Kidney epithelial cell (primary cell): ENCODE data around the gene CLOCK. TPM values are rescaled to one million over a fixed set of nuclear protein-coding genes. Genes with fewer than 3 reads are reported as not detected.

ENCODE experiments used
- DNase-seq: peaks from one replicate; pipeline ENCODE4 v3.0.0-alpha.2; 2010; ENCODE audit warnings: low read depth
- H3K27me3 ChIP-seq: 2 replicates; pipeline ENCODE4 v1.6.0; 2011; ENCODE audit warnings: low read length; ENCODE audit not compliant: control insufficient read depth, insufficient read depth
- H3K36me3 ChIP-seq: 2 replicates; pipeline ENCODE4 v1.5.1; 2011; ENCODE audit warnings: low read length; ENCODE audit not compliant: control insufficient read depth, insufficient read depth
- H3K4me3 ChIP-seq: 2 replicates; pipeline ENCODE4 v1.5.1; 2011; ENCODE audit warnings: low read depth, mild to moderate bottlenecking, control low read depth, low read length
- total RNA-seq: library from RNA; depleted of rRNA; stranded (reverse); fragments of >200 nt; gene quantifications from 2 replicates; pipeline ENCODE4 v1.2.3, GENCODE V29; 2015
- TF ChIP-seq, protein P1 (sequence below): IDR thresholded peaks from 2 replicates; pipeline ENCODE4 v1.5.1; 2011; ENCODE audit warnings: mild to moderate bottlenecking, moderate library complexity, low read length, control low read depth, inconsistent platforms; ENCODE audit not compliant: insufficient read depth, poor library complexity, severe bottlenecking

The CLOCK gene
- total RNA-seq, 1 donor from 2014 or later = 14.4 TPM

DNA sequence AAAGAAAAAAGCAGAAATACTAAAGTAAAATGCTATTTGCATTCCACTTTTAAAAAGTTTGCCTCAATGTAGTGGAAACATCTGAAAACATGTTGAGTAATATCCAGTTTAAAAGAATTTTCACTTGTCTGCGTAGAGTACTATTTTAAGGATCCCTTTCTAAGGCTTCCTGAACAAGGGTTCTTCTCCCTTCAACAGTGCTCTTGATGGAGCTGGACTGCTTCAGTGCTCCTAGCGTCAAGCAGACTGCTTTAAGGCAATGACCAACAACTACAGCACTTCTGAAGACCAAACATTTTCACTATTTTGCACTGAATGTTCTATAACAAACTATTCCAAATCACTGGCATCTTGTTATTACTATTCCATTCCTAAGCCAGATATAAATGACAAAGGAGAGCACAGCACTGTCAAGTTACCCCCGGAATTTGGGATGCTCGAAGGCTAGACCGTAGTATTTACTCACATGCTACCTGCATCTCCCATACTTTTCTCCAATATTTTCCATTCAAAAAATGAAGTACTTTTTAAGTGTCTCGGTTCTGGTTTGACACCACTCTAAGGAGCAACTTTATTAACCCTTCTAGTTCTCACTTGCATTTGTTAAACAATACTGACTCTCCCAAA is 114.9 kb downstream of the CLOCK start:
- TF ChIP-seq, protein P1, sequence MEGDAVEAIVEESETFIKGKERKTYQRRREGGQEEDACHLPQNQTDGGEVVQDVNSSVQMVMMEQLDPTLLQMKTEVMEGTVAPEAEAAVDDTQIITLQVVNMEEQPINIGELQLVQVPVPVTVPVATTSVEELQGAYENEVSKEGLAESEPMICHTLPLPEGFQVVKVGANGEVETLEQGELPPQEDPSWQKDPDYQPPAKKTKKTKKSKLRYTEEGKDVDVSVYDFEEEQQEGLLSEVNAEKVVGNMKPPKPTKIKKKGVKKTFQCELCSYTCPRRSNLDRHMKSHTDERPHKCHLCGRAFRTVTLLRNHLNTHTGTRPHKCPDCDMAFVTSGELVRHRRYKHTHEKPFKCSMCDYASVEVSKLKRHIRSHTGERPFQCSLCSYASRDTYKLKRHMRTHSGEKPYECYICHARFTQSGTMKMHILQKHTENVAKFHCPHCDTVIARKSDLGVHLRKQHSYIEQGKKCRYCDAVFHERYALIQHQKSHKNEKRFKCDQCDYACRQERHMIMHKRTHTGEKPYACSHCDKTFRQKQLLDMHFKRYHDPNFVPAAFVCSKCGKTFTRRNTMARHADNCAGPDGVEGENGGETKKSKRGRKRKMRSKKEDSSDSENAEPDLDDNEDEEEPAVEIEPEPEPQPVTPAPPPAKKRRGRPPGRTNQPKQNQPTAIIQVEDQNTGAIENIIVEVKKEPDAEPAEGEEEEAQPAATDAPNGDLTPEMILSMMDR = no peak
- no peak for DNase-seq
- no peaks in the 10 kb centered on the region for H3K27me3 ChIP-seq
- no peaks in the 10 kb centered on the region for H3K36me3 ChIP-seq
- no peak overlapping the region for H3K4me3 ChIP-seq

DNA sequence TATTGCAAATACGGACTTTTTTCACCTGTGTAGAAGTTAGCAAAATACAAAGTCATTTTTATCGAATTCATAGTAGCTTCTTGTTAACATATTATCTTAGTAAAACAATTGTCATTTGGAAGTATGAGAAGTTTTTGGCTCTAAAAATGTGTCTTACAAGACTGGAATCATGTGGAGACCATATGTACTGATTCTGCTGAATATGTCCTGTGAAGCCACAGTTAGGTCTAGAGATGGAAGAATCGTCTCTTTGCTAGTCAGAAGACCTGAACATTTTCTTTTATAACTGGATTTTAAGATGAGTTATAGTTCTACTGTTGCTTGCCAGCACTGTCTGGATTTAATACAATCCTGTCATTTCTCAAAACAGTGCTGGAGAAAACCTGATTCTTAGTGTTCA is 121.9 kb downstream of the CLOCK start:
- TF ChIP-seq, protein P1 = no peak
- no peaks in the 10 kb centered on the region for H3K27me3 ChIP-seq
- H3K4me3 ChIP-seq = no peak overlapping the region
- DNase-seq = no peak
- no peaks in the 10 kb centered on the region for H3K36me3 ChIP-seq

DNA sequence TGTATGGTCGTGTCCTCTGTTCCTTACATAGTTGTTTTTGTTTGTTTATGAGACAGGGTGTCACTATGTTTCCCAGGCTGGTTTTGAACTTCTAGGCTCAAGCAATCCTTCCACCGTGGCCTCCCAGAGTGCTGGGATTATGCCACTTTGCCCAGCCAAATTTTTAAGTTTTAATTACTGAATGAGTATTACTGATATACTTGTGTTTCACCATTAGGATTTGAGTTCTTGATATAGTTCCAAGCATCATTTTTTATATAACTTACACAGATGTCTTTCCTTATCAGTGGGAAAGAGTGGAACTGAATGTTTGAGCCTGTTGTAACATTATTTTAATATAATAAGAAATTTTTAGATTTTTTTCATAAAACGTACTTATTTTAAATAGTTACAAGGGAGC is 130.5 kb downstream of the CLOCK start:
- H3K27me3 ChIP-seq = no peaks in the 10 kb centered on the region
- no peak overlapping the region for H3K4me3 ChIP-seq
- DNase-seq = no peak
- TF ChIP-seq, protein P1 = no peak
- no peaks in the 10 kb centered on the region for H3K36me3 ChIP-seq

DNA sequence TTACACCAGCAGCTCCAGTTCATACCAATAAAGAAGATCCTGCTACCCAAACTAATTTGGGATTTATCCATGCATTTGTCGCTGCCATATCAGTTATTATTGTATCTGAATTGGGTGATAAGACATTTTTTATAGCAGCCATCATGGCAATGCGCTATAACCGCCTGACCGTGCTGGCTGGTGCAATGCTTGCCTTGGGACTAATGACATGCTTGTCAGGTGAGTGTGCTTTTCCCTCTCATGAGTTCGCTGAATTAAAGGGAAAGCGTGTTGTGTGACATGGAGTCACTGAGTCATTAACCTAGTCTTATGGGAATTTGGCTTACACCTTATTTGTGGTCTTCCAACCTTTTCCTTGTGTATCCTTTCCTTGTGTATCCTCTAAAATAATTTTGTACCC is 135.1 kb downstream of the CLOCK start:
- Histone ChIP-seq H3K4me3 (no peak overlapping the region), H3K27me3 (no peaks in the 10 kb centered on the region), H3K36me3 (no peaks in the 10 kb centered on the region)
- TF ChIP-seq, protein P1 = no peak
- no peak for DNase-seq

- no peaks in the 10 kb centered on the region for H3K27me3 ChIP-seq
- TF ChIP-seq, protein P1 = no peak
- H3K36me3 ChIP-seq = no peaks in the 10 kb centered on the region
- H3K4me3 ChIP-seq = no peak overlapping the region
- no peak for DNase-seq
Measured at GRCh38 chr4:55410431-55410830, 136.3 kb downstream of the CLOCK start.

DNA sequence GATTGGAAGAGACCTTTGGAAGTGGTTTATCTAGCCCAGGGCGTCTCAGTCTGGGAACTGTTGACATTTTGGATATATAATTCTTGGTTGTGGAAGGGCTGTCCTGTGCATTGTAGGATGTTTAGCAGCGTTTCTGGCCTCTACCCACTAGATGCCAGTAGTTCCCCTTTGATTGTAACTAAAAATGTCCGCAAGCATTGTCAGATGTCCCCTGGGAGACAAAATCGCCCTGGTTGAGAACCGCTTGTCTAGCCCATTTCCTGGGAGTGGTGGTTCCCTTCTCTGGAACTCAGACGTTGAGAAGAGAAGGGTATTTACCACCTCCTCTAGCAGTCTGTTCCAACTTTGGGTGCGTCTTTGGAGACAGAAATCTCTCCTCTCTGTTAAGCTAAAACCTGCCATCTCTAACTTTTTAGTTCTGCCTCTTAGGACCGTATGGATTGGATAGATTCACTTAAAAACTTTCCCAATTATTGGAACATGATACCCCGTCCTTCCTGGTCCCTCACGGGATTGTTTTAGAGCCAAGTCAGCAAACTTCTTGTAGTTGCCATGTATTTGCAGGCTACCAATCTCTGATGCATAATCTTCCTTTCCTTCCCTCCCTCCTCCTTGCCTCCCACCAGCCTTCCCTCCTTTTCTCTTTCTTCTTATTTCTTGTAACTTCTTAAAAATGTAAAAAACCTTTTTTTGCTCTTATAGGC is 137.1 kb downstream of the CLOCK start:
- no peaks in the 10 kb centered on the region for H3K36me3 ChIP-seq
- no peak overlapping the region for H3K4me3 ChIP-seq
- no peak for DNase-seq
- TF ChIP-seq, protein P1 = peak; percentile 14
- no peaks in the 10 kb centered on the region for H3K27me3 ChIP-seq
